Measurements from ENCODE around the gene GABBR2. TPM values are rescaled to one million over a fixed set of nuclear protein-coding genes. Genes with fewer than 3 reads are reported as not detected.

Gene GABBR2
- total RNA-seq (ENCODE audit: low replicate concordance) = 0.16 and 0.27 TPM in 2 replicates

DNA sequence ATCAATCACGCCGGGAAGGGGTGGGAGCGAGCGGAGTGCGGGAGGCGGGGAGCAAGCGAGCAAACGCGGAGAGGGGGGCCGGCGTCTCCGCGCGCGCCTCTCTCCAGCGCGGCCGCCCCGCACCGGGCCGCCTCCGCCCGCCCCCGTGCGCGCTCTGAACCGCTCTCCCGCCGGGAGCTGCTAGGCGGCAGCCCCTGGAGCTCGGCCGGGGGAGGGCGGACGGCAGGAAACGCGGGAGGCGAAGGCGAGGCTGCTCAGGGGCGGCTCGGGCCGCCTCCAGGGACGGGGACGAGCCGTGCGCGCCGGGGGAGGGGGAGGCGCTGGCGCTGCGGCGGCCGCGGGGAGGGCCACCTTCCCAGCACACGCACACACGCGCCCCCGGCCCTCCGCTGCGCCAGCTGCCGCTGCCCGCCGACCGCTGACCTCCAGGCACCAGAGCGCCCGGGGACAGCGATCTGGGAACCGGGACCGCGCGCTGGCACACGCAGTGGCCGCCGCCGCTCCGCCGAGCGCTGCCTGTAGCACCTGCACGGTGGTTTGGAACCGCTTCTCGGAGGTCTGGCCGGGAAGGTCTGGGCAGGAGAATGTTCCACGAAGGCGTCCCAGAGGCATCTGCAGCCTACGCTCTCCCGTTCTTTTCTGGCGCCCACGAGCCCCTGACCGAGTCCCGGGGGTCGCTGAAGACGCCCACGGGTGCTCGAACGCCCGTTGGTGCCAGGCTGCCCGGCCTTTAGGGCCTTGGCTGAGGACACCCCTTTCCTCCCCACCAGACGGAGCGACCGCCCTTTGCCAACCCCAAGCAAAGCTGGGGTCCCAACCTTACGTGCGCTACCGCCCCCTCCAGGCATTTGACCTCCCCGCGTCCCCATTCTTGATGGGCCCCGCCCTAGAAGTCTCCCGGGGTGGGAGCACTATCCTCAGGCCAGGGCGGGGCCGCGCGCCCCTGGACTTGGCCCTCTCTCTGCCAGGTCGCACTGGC lies at the start of gene GABBR2:
GABBR2 (minus strand) TSS at position 3 of the 979 bp plus-strand sequence. CDS start 198 bp downstream, outside the sequence.
- H3K4me3 ChIP-seq (ENCODE audit: low read depth, low read length) = peak within 1 kb of the TSS; percentile 55

DNA sequence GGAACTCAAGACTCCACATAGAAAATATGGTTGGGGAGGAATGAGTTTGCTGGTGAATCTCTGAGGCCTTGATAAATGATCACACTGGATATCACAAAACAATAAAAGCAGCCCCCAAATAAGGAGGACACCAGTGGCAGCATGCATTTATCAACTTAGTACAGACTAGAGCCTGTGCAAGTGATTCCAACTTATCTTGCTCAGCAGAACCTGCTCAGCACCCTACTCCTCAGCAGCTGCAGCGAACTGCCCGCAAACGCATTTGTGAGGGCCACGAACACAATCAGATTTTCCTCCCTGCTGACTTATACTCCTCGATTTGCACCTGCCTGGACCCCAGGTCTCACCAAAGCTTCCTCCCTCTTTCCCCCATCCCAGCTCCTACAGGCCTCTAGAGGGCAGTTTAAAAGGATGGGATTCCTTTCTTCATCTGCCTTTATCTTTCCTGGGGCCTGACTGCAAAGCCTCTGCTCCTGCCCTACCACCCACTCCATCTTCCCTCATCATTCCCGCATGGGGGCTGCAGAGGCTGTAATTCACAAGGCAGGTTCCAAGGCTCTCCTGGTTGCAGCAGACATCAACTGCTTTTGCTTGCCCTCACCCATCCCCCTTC lies 46.4 kb upstream of the GABBR2 start:
- TF ChIP-seq, protein P1, sequence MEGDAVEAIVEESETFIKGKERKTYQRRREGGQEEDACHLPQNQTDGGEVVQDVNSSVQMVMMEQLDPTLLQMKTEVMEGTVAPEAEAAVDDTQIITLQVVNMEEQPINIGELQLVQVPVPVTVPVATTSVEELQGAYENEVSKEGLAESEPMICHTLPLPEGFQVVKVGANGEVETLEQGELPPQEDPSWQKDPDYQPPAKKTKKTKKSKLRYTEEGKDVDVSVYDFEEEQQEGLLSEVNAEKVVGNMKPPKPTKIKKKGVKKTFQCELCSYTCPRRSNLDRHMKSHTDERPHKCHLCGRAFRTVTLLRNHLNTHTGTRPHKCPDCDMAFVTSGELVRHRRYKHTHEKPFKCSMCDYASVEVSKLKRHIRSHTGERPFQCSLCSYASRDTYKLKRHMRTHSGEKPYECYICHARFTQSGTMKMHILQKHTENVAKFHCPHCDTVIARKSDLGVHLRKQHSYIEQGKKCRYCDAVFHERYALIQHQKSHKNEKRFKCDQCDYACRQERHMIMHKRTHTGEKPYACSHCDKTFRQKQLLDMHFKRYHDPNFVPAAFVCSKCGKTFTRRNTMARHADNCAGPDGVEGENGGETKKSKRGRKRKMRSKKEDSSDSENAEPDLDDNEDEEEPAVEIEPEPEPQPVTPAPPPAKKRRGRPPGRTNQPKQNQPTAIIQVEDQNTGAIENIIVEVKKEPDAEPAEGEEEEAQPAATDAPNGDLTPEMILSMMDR (IDR thresholded peaks at IDR 0.05; ENCODE audit: insufficient read depth, low read length) = no peak
- no peak overlapping the region for H3K4me3 ChIP-seq (ENCODE audit: low read depth, low read length)
- DNase-seq (ENCODE audit: low read depth) = no peak

More for the DNA sequence above, at the start of gene GABBR2:
- TF ChIP-seq, protein P1 (IDR thresholded peaks at IDR 0.05; ENCODE audit: insufficient read depth, low read length) = no peak
- DNase-seq (ENCODE audit: low read depth) = no peak

DNA sequence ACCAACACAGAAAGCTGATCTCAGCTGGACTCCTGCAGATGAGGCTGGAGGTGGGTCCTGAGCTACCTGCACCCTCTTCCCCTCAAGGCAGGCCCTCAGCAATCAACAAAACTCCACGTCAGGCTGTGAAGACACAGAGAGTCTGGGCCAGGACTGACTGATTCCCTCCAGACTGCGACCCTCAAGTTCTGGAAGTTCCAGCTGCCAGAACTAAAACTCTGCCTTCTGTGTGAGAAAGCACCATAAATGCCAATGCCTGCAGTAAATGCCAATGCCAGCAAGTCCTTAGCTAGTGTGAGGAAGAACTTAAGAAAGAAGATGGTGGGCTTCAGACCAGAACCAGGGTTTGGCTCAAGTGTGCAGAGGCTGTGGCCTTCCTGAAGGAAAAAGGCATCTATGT lies 42.5 kb upstream of the GABBR2 start:
- TF ChIP-seq, protein P1 (IDR thresholded peaks at IDR 0.05; ENCODE audit: insufficient read depth, low read length) = no peak

DNA sequence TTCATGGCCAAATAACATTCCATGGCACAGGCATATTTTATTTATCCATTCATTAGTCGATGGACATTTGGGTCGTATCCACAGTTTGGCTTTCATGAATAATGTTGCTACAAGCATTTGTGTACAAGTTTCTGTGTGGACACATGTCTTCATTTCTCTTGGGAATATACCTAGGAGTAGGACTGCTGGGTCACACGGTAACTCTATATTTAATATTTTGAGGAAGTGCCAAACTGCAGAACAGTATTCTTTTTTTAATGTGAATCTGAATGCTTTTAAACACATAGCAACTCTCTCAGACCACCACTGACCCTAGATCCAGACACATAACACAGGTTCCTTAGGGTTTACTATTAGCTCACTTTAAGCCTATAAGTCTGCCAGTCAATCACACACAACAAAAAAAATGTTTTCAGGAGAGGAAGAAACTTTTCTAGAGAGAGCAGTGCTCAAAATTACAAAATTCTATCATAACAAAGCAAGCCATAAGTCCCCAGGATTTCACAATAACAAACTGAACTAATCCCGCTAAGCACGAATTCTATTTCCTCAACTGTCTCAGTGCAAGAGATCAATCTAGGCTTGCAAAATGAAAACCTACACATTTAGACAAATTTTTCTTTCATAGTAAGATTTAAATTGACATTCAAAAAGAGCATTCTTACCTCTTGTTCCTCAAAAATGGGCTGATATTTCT lies 41.8 kb upstream of the GABBR2 start:
- TF ChIP-seq, protein P1 (IDR thresholded peaks at IDR 0.05; ENCODE audit: insufficient read depth, low read length) = no peak
- no peak for DNase-seq (ENCODE audit: low read depth)

More for the DNA sequence above, 42.5 kb upstream of the GABBR2 start:
- no peak for DNase-seq (ENCODE audit: low read depth)
- H3K4me3 ChIP-seq (ENCODE audit: low read depth, low read length) = no peak overlapping the region

DNA sequence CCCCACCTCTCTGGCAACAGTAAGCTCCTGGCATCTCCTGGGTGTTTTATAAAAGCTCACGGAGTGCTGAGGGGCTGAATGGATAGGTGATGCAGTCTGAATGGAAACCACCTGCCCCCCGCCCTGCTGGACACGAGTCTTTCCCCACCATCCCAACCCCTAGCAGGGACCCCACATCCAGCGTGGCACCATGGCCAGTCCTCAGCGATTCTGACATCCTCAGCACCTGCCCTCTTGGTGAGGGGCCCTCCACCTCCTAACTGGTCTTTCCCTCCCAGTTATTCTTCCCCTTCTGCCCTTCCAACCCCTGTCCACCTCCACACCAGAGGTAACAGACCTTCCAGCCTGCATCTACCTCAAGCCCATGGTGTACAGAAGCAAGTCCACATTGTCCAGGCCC lies 38.7 kb upstream of the GABBR2 start:
- DNase-seq (ENCODE audit: low read depth) = no peak
- no peak overlapping the region for H3K4me3 ChIP-seq (ENCODE audit: low read depth, low read length)
- TF ChIP-seq, protein P1 (IDR thresholded peaks at IDR 0.05; ENCODE audit: insufficient read depth, low read length) = no peak

More for the DNA sequence above, 41.8 kb upstream of the GABBR2 start:
- no peak overlapping the region for H3K4me3 ChIP-seq (ENCODE audit: low read depth, low read length)

DNA sequence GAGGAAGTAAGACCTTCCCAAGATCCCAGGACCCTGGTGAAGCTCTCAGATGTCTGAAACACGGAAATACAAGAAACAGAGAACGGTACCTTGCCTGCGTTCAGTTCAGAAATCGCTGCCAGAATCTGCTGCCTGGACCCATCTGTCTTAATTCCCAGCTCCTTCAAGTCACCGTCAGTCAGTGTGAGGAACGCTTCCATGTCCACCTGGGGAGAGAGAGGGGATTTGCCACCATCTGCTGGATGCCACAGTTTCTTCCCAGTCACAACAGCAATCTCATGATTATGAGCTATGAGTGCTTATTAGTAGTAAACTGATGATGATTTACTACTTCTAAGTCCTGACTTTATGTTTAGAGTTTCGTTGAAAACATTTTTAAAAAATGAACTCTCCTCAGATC lies 36.7 kb upstream of the GABBR2 start:
- DNase-seq (ENCODE audit: low read depth) = no peak
- no peak overlapping the region for H3K4me3 ChIP-seq (ENCODE audit: low read depth, low read length)
- TF ChIP-seq, protein P1 (IDR thresholded peaks at IDR 0.05; ENCODE audit: insufficient read depth, low read length) = no peak
